HepG2 (cell line): Measurements from ENCODE around the gene AMOTL1. TPM values are rescaled to one million over a fixed set of nuclear protein-coding genes. Genes with fewer than 3 reads are reported as not detected.

Experiments used
- ATAC-seq: fragments of 200-7000 bp; cut with Tn5 transposase; 3 replicates; pipeline ENCODE4 v1.9.1; 2020; ENCODE audit warnings: mild to moderate bottlenecking, moderate library complexity
- BruUV-seq: library from RNA; stranded (reverse); fragments of 400-500 nt; replicated peaks from 2 replicates; lab custom pipeline; 2021; lab: Mats Ljungman, UMichigan
- CTCF ChIA-PET: fragments of 300-600 bp; formaldehyde crosslinking; extraction: SDS; loops from one replicate; lab custom pipeline; 2021; ENCODE audit warnings: low total read pairs, inconsistent platforms, low intra/inter-chr PET ratio; lab: Yijun Ruan, JAX
- POLR2A ChIA-PET: fragments of 350-600 bp; sonication (Branson Sonifier 250); formaldehyde crosslinking; loops from one replicate; lab custom pipeline; 2020; ENCODE audit warnings: antibody characterized with exemption, inconsistent platforms; lab: Yijun Ruan, JAX
- DNase-seq: peaks from one replicate; pipeline ENCODE4 v3.0.0-alpha.2; 2015; ENCODE audit warnings: low spot score
- FAIRE-seq: peaks from 3 replicates; lab custom pipeline; 2011; peaks lifted over from hg19 to GRCh38; lab: Jason Lieb, UNC
- H2AFZ ChIP-seq: one replicate; pipeline ENCODE4 v1.6.1; 2011; ENCODE audit warnings: low read length, inconsistent platforms
- H3K27ac ChIP-seq: fragments of 300-600 bp; 3 replicates; pipeline ENCODE4 v1.8.0; 2011; ENCODE audit warnings: mixed run types, mild to moderate bottlenecking, mixed read lengths, low read length, inconsistent platforms; ENCODE audit not compliant: insufficient read depth; ENCODE audit errors: extremely low read length
- H3K27me3 ChIP-seq, 2 experiments: fragments of 200-600 bp in 1 of 2; 2 replicates in 1 of 2; 3 replicates in 1 of 2; pipeline versions ENCODE4 v1.6.0 to v1.8.0; 2011; ENCODE audit warnings: low read length in 2 of 2, mild to moderate bottlenecking in 2 of 2, moderate library complexity in 2 of 2, inconsistent platforms in 1 of 2; ENCODE audit not compliant: insufficient read depth in 2 of 2, control insufficient read depth in 1 of 2
- H3K36me3 ChIP-seq, 2 experiments: fragments of 200-600 bp in 1 of 2; replicated peaks in 1 of 2; 2 replicates in 1 of 2; 3 replicates in 1 of 2; pipeline versions ENCODE4 v1.5.1 to v1.8.0; 2011; ENCODE audit warnings: low read length in 2 of 2, inconsistent platforms in 1 of 2; ENCODE audit not compliant: insufficient read depth in 2 of 2, control insufficient read depth in 1 of 2
- H3K4me1 ChIP-seq: 2 replicates; pipeline ENCODE4 v1.5.1; 2012; ENCODE audit warnings: low read length, inconsistent platforms; ENCODE audit not compliant: insufficient read depth
- H3K4me2 ChIP-seq: 2 replicates; pipeline ENCODE4 v1.6.0; 2011; ENCODE audit warnings: low read depth, low read length, inconsistent platforms
- H3K4me3 ChIP-seq, 3 experiments: fragments of 200-600 bp in 1 of 3; sonication (generic), shearing (Covaris generic) in 1 of 3; replicated peaks in 1 of 3; 2 replicates each; pipeline ENCODE4 v1.5.1; 2011 to 2016; ENCODE audit warnings: low read length in 3 of 3, inconsistent platforms in 2 of 3, low read depth in 2 of 3, mild to moderate bottlenecking in 2 of 3, control low read depth in 1 of 3, mixed read lengths in 1 of 3; ENCODE audit not compliant: insufficient read depth in 1 of 3
- H3K79me2 ChIP-seq: one replicate; pipeline ENCODE4 v1.6.1; 2011; ENCODE audit warnings: low read length, inconsistent platforms; ENCODE audit not compliant: insufficient read depth
- H3K9ac ChIP-seq: 2 replicates; pipeline ENCODE4 v1.6.0; 2011; ENCODE audit warnings: mild to moderate bottlenecking, low read depth, low read length, inconsistent platforms; ENCODE audit not compliant: insufficient read depth
- H3K9me3 ChIP-seq: 2 replicates; pipeline ENCODE4 v1.5.1; 2012; ENCODE audit warnings: mild to moderate bottlenecking, low read length
- H4K20me1 ChIP-seq: 2 replicates; pipeline ENCODE4 v1.6.0; 2011; ENCODE audit warnings: inconsistent platforms, mild to moderate bottlenecking, low read length, moderate library complexity; ENCODE audit not compliant: insufficient read depth
- GABPB1 ChIP-seq: IDR thresholded peaks from 2 replicates; pipeline ENCODE4 v1.6.1; 2016; ENCODE audit warnings: mild to moderate bottlenecking, missing genetic modification reagents, moderate library complexity, missing compliant biosample characterization
- MAFF ChIP-seq: IDR thresholded peaks from 2 replicates; pipeline ENCODE4 v1.6.1; 2011; ENCODE audit warnings: low read depth, low read length, improper control_type of control experiment
- MAFK ChIP-seq, 2 experiments: IDR thresholded peaks in 1 of 2; conservative IDR thresholded peaks in 1 of 2; 2 replicates each; pipeline ENCODE4 v1.6.1; 2011; ENCODE audit warnings: improper control_type of control experiment in 2 of 2, low read length in 2 of 2
- MEF2D ChIP-seq: sonication (generic); formaldehyde crosslinking; IDR thresholded peaks from 2 replicates; pipeline ENCODE4 v1.5.1; 2020; ENCODE audit warnings: mild to moderate bottlenecking, missing genetic modification reagents
- ZMYM3 ChIP-seq: sonication (generic); formaldehyde crosslinking; IDR thresholded peaks from 2 replicates; pipeline ENCODE4 v1.5.1; 2020; ENCODE audit warnings: mild to moderate bottlenecking, missing genetic modification reagents
- WGBS: methylation state at CpG from one replicate; pipeline ENCODE4 v1.1.6; 2017; ENCODE audit warnings: low lambda C conversion rate; 5-methylcytosine and 5-hydroxymethylcytosine counted together
- in situ Hi-C: cut with HindIII; loops from 2 replicates; pipeline ENCODE4 v1.10.0; 2017; ENCODE audit warnings: low pct_unique_long_range_greater_than_20kb; ENCODE audit not compliant: extremely low pct_ligation_motif_present
- intact Hi-C: fragments of 100-400 bp; cut with micrococcal nuclease; formaldehyde crosslinking; loops from one replicate; pipeline ENCODE4 v1.10.0; 2022; ENCODE audit not compliant: unreplicated experiment
- polyA plus RNA-seq, 8 experiments: library from polyadenylated mRNA; depleted of rRNA in 3 of 8; stranded (reverse) in 7 of 8; unstranded in 1 of 8; fragments of >200 nt; fragmentation: Illumina TruSeq in 4 of 8; extraction: Trizol in 4 of 8; gene quantifications; 2 replicates each; pipeline versions ENCODE4 v1.2.1 to v1.2.3, GENCODE V29; 2011 to 2016; ENCODE audit warnings: low read depth in 4 of 8, missing spikeins in 1 of 8, mixed read lengths in 1 of 8; ENCODE audit not compliant: insufficient read depth in 1 of 8
- total RNA-seq, 5 experiments: library from RNA; depleted of rRNA; stranded (reverse); fragments of >200 nt; fragmentation: Illumina TruSeq; extraction: Trizol; gene quantifications; 2 replicates each; pipeline ENCODE4 v1.2.3, GENCODE V29; 2016; ENCODE audit warnings: low read depth in 1 of 5
- TF ChIP-seq, protein P1 (sequence below): sonication (generic); formaldehyde crosslinking; IDR thresholded peaks from 2 replicates; pipeline ENCODE4 v1.5.1; 2020; ENCODE audit warnings: mild to moderate bottlenecking, missing genetic modification reagents, borderline replicate concordance
- TF ChIP-seq, protein P2 (sequence below): sonication (generic); formaldehyde crosslinking; IDR thresholded peaks from 2 replicates; pipeline ENCODE4 v1.5.1; 2020; ENCODE audit warnings: missing genetic modification reagents, mild to moderate bottlenecking, borderline replicate concordance

Gene AMOTL1
- total and polyA plus RNA-seq, 2 of the 13 experiments (the other 11 are each of a cell fraction or from before 2014, with no cell fraction given): 0.01 to 0.20 TPM

DNA sequence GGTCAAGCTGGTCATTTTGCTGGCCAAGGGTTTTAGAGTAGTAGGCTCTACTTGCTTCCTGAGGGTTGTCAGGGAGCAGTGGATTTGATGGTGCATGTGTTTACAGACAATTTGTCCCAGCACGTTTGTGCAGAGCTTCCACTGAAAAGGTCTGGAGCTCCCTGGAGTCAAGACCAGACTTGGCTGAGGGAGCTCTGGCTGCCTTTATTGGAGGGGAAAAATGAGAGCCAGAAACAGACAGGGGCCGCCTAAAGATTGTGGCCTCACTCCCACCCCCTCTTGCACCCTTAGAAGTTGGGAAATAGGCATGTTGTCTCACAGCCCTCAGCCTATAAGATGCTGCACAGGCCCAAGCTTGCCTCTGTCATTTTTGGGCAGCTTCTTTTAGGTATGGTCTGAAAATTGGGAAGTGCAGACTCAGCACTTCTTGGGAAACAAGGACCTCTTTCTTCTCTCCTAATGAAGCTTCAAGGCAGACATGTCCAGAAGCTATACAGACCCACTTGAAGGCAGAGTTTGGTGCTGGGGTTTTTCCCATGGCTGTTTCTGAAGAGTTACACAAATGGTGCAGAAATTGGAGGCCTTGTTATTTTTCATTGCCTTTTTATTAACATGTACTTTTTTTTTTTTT, 55.1 kb downstream of the AMOTL1 start:
- Histone ChIP-seq H4K20me1 (no peaks in the 10 kb centered on the region), H3K36me3 (no peaks in the 10 kb centered on the region), H2AFZ (no peak overlapping the region), H3K27me3 (no peaks in the 10 kb centered on the region), H3K4me1 (no peaks in the 10 kb centered on the region), H3K4me3 (no peak overlapping the region), H3K9me3 (no peaks in the 10 kb centered on the region), H3K79me2 (no peaks in the 10 kb centered on the region), H3K27ac (no peak overlapping the region), H3K4me2 (no peak overlapping the region), H3K9ac (no peak overlapping the region)
- CTCF ChIA-PET: no interaction called here
- no peak for FAIRE-seq
- WGBS: 0% methylated on average over 2 of the region's 2 CpGs
- TF ChIP-seq, protein P1, sequence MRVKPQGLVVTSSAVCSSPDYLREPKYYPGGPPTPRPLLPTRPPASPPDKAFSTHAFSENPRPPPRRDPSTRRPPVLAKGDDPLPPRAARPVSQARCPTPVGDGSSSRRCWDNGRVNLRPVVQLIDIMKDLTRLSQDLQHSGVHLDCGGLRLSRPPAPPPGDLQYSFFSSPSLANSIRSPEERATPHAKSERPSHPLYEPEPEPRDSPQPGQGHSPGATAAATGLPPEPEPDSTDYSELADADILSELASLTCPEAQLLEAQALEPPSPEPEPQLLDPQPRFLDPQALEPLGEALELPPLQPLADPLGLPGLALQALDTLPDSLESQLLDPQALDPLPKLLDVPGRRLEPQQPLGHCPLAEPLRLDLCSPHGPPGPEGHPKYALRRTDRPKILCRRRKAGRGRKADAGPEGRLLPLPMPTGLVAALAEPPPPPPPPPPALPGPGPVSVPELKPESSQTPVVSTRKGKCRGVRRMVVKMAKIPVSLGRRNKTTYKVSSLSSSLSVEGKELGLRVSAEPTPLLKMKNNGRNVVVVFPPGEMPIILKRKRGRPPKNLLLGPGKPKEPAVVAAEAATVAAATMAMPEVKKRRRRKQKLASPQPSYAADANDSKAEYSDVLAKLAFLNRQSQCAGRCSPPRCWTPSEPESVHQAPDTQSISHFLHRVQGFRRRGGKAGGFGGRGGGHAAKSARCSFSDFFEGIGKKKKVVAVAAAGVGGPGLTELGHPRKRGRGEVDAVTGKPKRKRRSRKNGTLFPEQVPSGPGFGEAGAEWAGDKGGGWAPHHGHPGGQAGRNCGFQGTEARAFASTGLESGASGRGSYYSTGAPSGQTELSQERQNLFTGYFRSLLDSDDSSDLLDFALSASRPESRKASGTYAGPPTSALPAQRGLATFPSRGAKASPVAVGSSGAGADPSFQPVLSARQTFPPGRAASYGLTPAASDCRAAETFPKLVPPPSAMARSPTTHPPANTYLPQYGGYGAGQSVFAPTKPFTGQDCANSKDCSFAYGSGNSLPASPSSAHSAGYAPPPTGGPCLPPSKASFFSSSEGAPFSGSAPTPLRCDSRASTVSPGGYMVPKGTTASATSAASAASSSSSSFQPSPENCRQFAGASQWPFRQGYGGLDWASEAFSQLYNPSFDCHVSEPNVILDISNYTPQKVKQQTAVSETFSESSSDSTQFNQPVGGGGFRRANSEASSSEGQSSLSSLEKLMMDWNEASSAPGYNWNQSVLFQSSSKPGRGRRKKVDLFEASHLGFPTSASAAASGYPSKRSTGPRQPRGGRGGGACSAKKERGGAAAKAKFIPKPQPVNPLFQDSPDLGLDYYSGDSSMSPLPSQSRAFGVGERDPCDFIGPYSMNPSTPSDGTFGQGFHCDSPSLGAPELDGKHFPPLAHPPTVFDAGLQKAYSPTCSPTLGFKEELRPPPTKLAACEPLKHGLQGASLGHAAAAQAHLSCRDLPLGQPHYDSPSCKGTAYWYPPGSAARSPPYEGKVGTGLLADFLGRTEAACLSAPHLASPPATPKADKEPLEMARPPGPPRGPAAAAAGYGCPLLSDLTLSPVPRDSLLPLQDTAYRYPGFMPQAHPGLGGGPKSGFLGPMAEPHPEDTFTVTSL: no peak
- TF ChIP-seq MAFF (peak; percentile 93), GABPB1 (CRISPR knock-in tag) (no peak), MAFK (conservative IDR thresholded peaks at IDR 0.05 in 1 of 2, IDR thresholded peaks at IDR 0.05 in 1 of 2; ENCODE audit: low read length in 2 of 2) (peak; percentile 92 to 96), ZMYM3 (no peak), MEF2D (CRISPR knock-in tag) (no peak)
- TF ChIP-seq, protein P2, sequence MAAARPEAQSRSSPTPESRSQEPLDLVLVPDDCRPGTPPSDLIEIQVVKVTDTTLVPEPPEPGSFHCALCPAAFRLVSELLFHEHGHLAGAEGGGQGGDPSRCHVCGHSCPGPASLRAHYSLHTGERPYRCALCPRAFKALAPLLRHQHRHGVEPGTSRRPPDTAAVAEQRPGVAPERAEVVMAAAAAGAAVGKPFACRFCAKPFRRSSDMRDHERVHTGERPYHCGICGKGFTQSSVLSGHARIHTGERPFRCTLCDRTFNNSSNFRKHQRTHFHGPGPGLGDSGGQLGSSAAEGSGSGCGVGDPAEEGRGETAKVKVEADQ (CRISPR knock-in tag): no peak
- intact Hi-C loops (no loop called here), in situ Hi-C loops (no loop called here)
- ATAC-seq: no peak
- DNase-seq: no peak
- POLR2A ChIA-PET: no interaction called here
- BruUV-seq: no TSS peak
